ENCODE measurements around the gene IFT172. TPM values are rescaled to one million over a fixed set of nuclear protein-coding genes. Genes with fewer than 3 reads are reported as not detected.

IFT172 gene
- total RNA-seq, 1 experiment from 2014 or later, result 26.2 TPM

DNA sequence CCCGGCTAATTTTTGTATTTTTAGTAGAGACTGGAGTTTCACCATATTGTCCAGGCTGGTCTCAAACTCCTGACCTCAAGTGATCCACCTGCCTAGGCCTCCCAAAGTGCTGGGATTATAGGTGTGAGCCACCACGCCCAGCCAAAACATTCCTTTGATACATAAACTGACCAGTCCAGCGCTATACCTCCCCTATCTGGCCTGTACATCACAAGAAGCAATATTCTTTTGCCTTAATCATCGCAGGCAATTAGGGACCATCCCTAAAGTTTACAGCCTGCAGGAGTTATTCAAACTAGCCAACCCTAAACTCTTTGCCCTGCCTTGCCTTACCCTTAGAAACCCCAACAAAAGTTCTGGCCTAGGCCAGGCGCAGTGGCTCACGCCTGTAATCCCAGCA, 73.4 kb downstream of the IFT172 start:
- H3K36me3 ChIP-seq (ENCODE audit: low read depth), result no peaks in the 10 kb centered on the region
- H3K9me3 ChIP-seq (ENCODE audit: insufficient read depth, low read depth), result no peaks in the 10 kb centered on the region
- no peak overlapping the region for H3K27ac ChIP-seq
- DNase-seq, result no peak
- no peaks in the 10 kb centered on the region for H3K27me3 ChIP-seq (ENCODE audit: insufficient read depth, low read depth)
- peaks cover 13% of the 10 kb centered on the region for H3K4me1 ChIP-seq (replicated peaks; ENCODE audit: insufficient read depth)
- TF ChIP-seq EZH2 (IDR thresholded peaks at IDR 0.05; ENCODE audit: low read depth), result no peak
- no peak for TF ChIP-seq CTCF (conservative IDR thresholded peaks at IDR 0.05)
- H3K79me2 ChIP-seq (ENCODE audit: low read depth), result no peaks in the 10 kb centered on the region
- H3F3A ChIP-seq (ENCODE audit: insufficient read depth, low read depth), result peaks cover 34% of the 10 kb centered on the region
- H3K4me2 ChIP-seq, result no peak overlapping the region
- no peak overlapping the region for H3K4me3 ChIP-seq
- POLR2A ChIA-PET (ENCODE audit: unreplicated experiment), result no interaction called here
- intact Hi-C loops (cut with micrococcal nuclease; ENCODE audit: unreplicated experiment), result no loop called here
- no TSS peak for BruUV-seq (replicated peaks)
- H3K9me2 ChIP-seq (ENCODE audit: insufficient read depth), result no peaks in the 10 kb centered on the region
- CTCF ChIA-PET, result no interaction called here
- H4K20me1 ChIP-seq (ENCODE audit: insufficient read depth), result no peaks in the 10 kb centered on the region
- no peak overlapping the region for H2AFZ ChIP-seq

GRCh38 chr2:27412419-27413152, 77.0 kb downstream of the IFT172 start:
- no peaks in the 10 kb centered on the region for H3K9me3 ChIP-seq (ENCODE audit: insufficient read depth, low read depth)
- H3K36me3 ChIP-seq (ENCODE audit: low read depth), result peaks cover under 1% of the 10 kb centered on the region; the same call in 1 of the 2 replicates
- peaks cover 16% of the 10 kb centered on the region for H3K4me1 ChIP-seq (replicated peaks; ENCODE audit: insufficient read depth)
- H3K27me3 ChIP-seq (ENCODE audit: insufficient read depth, low read depth), result no peaks in the 10 kb centered on the region
- no TSS peak for BruUV-seq (replicated peaks)
- H4K20me1 ChIP-seq (ENCODE audit: insufficient read depth), result peaks cover 8% of the 10 kb centered on the region
- H3K4me3 ChIP-seq, result no peak overlapping the region
- no peak overlapping the region for H3K27ac ChIP-seq
- no peaks in the 10 kb centered on the region for H3K9me2 ChIP-seq (ENCODE audit: insufficient read depth)
- POLR2A ChIA-PET (ENCODE audit: unreplicated experiment), result no interaction called here
- H3K4me2 ChIP-seq, result no peak overlapping the region
- DNase-seq, result no peak
- CTCF ChIA-PET, result no interaction called here
- peaks cover 43% of the 10 kb centered on the region for H3F3A ChIP-seq (ENCODE audit: insufficient read depth, low read depth)
- TF ChIP-seq CTCF (conservative IDR thresholded peaks at IDR 0.05) (no peak), EZH2 (IDR thresholded peaks at IDR 0.05; ENCODE audit: low read depth) (no peak)
- peaks cover 17% of the 10 kb centered on the region for H3K79me2 ChIP-seq (ENCODE audit: low read depth)
- intact Hi-C loops (cut with micrococcal nuclease; ENCODE audit: unreplicated experiment), result no loop called here
- H2AFZ ChIP-seq, result no peak overlapping the region

DNA sequence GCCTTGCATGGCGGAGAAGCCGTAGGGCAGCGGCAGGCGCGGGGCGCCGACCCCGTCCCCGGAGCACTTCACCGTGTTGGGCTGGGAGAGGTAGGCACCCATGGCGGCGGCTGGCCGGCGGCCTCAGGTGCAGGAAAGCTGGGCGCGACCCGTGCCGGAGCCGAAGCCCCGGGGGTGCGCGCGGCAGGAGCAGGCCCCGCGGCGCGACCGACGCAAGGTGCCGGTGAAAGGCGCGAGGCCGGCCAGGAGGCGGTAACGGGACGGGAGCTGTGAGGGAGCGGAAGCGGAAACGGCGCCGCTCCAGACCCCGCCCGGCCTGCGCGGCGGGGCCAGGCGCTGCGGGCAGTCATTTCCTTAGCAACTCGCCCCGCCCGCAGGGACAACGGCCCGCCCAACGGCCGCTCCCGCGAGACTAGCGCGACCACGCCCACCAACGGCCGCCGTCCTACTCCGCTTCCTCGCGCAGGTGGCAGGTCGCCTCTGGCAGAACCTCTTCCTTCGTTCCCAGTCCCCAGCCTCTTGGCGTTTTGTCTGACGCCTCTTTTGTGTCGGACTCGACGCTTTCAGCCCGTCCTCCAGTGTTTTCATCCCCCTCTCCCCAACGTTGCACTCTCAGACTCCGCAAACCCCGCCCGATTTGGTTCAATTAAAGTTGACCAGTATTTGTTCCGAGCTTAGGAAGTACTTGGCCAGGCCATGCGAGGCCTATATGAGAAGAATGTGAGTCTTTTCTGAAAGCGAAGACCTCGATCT, 80.0 kb downstream of the IFT172 start, which contains the start of gene PPM1G:
Gene PPM1G, minus strand, starts transcription at position 271 of the 753 bp plus-strand sequence. Its CDS starts 169 bp downstream, at position 102.
- DNase-seq, result peak; percentile 86 to 97
- Histone ChIP-seq H3K79me2 (ENCODE audit: low read depth) (peaks cover 48% of the 10 kb centered on the region), H3K36me3 (ENCODE audit: low read depth) (peaks cover 12% of the 10 kb centered on the region; the same call in 1 of the 2 replicates), H3K9me3 (ENCODE audit: insufficient read depth, low read depth) (no peaks in the 10 kb centered on the region), H3K4me1 (replicated peaks; ENCODE audit: insufficient read depth) (peaks cover 28% of the 10 kb centered on the region), H3K27me3 (ENCODE audit: insufficient read depth, low read depth) (no peaks in the 10 kb centered on the region), H3F3A (ENCODE audit: insufficient read depth, low read depth) (peaks cover 43% of the 10 kb centered on the region), H3K9me2 (ENCODE audit: insufficient read depth) (no peaks in the 10 kb centered on the region), H2AFZ (peak within 1 kb of the TSS; percentile 93), H3K4me2 (peak within 1 kb of the TSS; percentile 98), H3K4me3 (peak within 1 kb of the TSS; percentile 97), H3K27ac (peak within 1 kb of the TSS; percentile 80), H4K20me1 (ENCODE audit: insufficient read depth) (peaks cover 37% of the 10 kb centered on the region)
- intact Hi-C loops (cut with micrococcal nuclease; ENCODE audit: unreplicated experiment), result loop anchor here (1.0 to 5.0 kb wide), 2 partner anchors 19 to 218 kb away; partner anchors contain the start of genes CCDC121, GPN1 and NRBP1
- BruUV-seq (replicated peaks), result no TSS peak
- ChIA-PET CTCF (no interaction called here), POLR2A (ENCODE audit: unreplicated experiment) (interaction anchor here (0.6 to 1.0 kb wide), 4 partner anchors 33 to 1346 kb away, joined by 3 to 7 read pairs (median 3); no protein-coding TSS in a partner anchor)
- no peak for TF ChIP-seq EZH2 (IDR thresholded peaks at IDR 0.05; ENCODE audit: low read depth)
- no peak for TF ChIP-seq CTCF (conservative IDR thresholded peaks at IDR 0.05)

Measured in PC-9 (cell line).